ENCODE data around the gene CA12. TPM values are rescaled to one million over a fixed set of nuclear protein-coding genes. Genes with fewer than 3 reads are reported as not detected.

The CA12 gene
- polyA plus RNA-seq, 3 donors: not detected

DNA sequence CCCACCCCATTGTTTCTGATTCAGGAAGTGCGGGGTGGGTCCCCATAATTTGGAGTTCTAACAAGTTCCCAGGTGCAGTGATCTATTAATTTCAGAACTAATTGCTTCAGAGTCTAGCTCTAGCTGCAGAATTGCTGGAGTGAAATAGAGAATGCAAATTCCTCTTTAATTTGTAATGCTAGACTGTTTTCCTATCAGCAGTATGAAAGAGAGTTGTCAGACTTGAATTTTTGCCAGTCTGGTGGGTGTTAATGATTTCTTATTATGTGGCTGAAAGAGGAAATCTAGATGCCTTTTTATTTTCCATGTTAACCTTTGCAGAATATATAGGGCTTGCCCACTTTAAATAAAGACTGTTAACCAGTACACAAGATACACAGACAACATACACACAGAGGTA is 80.6 kb downstream of the CA12 start:
- WGBS (ENCODE audit: insufficient coverage): no CpG with 5 or more reads among the region's 1 CpG
- no peak overlapping the region for H3K27ac Mint-ChIP-seq
- intact Hi-C loops (cut with micrococcal nuclease): no loop called here

DNA sequence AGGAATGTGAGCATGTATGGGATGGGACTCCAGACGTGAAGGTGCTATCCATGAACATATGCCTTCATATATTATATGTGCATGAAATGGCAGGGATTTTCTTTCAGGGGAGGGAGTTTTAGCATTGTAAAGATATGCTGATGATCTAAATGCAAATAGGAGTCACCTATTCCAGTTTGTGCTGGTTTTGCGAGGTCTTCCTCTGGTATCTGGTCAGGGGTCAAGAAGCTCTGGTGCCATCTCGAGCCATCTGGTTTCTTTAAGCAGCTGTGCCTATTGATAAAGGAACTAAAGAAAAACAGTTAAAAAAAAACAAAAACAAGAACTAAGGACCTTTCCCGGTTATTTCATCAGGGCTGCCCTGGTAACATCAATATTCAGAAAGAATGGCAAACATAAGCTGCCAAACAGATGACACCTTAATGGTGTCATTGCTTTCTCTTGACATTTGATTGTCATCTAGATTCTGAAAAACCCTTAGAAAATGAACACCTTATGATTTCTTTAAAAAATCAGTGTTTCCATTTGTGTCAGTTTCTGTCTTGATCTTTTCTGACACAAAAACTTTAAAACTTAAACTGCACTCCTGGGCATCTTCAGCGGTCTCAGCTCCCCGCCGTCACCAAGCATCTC is 81.6 kb downstream of the CA12 start:
- peaks cover 0 to 4% (median 0%) of the 10 kb centered on the region in 3 donors for H3K27me3 Mint-ChIP-seq (ENCODE audit: low read depth in 3 of 3)
- Histone ChIP-seq H3K79me2 (ENCODE audit: insufficient read depth, low read length) (no peaks in the 10 kb centered on the region), H3K27me3 (ENCODE audit: control insufficient read depth in 2 of 2, insufficient read depth in 2 of 2, low read length in 2 of 2) (no peaks in the 10 kb centered on the region), H2AFZ (ENCODE audit: insufficient read depth, low read depth, low read length, poor library complexity, severe bottlenecking) (no peak overlapping the region), H3K4me1 (ENCODE audit: control insufficient read depth in 1 of 2, insufficient read depth in 2 of 2, low read length in 2 of 2) (no peaks in the 10 kb centered on the region), H3K4me2 (replicated peaks; ENCODE audit: extremely low read depth, low read length, poor library complexity, severe bottlenecking) (no peak overlapping the region), H3K9ac (ENCODE audit: insufficient read depth, low read length, poor library complexity, severe bottlenecking) (no peak overlapping the region), H3K4me3 (replicated peaks in 1 of 3; ENCODE audit: low read depth in 2 of 3, low read length in 3 of 3) (no peak overlapping the region), H3K27ac (ENCODE audit: low read depth in 1 of 2, low read length in 2 of 2) (no peak overlapping the region), H4K20me1 (ENCODE audit: insufficient read depth, low read length) (peaks cover 8% of the 10 kb centered on the region), H3K36me3 (replicated peaks in 1 of 2; ENCODE audit: control insufficient read depth in 1 of 2, insufficient read depth in 2 of 2, low read length in 2 of 2) (peaks cover 66 to 100% of the 10 kb centered on the region in 2 donors), H3K9me3 (replicated peaks in 1 of 2; ENCODE audit: control insufficient read depth in 1 of 2, insufficient read depth in 1 of 2, low read length in 2 of 2) (no peaks in the 10 kb centered on the region)
- no peak for DNase-seq
- H3K9me3 Mint-ChIP-seq: no peaks in the 10 kb centered on the region
- no peak for TF ChIP-seq CTCF (IDR thresholded peaks at IDR 0.05)
- H3K27ac Mint-ChIP-seq: no peak overlapping the region
- WGBS (ENCODE audit: insufficient coverage): 91% methylated on average over 4 of the region's 7 CpGs
- H3K4me1 Mint-ChIP-seq: no peaks in the 10 kb centered on the region
- no peak overlapping the region for H3K4me3 Mint-ChIP-seq
- peaks cover 84 to 91% of the 10 kb centered on the region in 2 donors for H3K36me3 Mint-ChIP-seq
- intact Hi-C loops (cut with micrococcal nuclease): loop anchor here in 1 of 2 donors (10.0 kb wide), 2 partner anchors 95 to 295 kb away; partner anchors contain the start of gene FBXL22

More for the DNA sequence above, 80.6 kb downstream of the CA12 start:
- Mint-ChIP-seq H3K36me3 (peaks cover 87 to 90% of the 10 kb centered on the region in 2 donors), H3K4me1 (no peaks in the 10 kb centered on the region), H3K9me3 (no peaks in the 10 kb centered on the region), H3K4me3 (no peak overlapping the region), H3K27me3 (ENCODE audit: low read depth in 3 of 3) (peaks cover 0 to 4% (median 0%) of the 10 kb centered on the region in 3 donors)
- Histone ChIP-seq H3K79me2 (ENCODE audit: insufficient read depth, low read length) (no peaks in the 10 kb centered on the region), H3K4me1 (ENCODE audit: control insufficient read depth in 1 of 2, insufficient read depth in 2 of 2, low read length in 2 of 2) (no peaks in the 10 kb centered on the region), H3K9me3 (replicated peaks in 1 of 2; ENCODE audit: control insufficient read depth in 1 of 2, insufficient read depth in 1 of 2, low read length in 2 of 2) (no peaks in the 10 kb centered on the region), H3K4me3 (replicated peaks in 1 of 3; ENCODE audit: low read depth in 2 of 3, low read length in 3 of 3) (no peak overlapping the region), H4K20me1 (ENCODE audit: insufficient read depth, low read length) (peaks cover 4% of the 10 kb centered on the region), H3K27me3 (ENCODE audit: control insufficient read depth in 2 of 2, insufficient read depth in 2 of 2, low read length in 2 of 2) (no peaks in the 10 kb centered on the region), H3K9ac (ENCODE audit: insufficient read depth, low read length, poor library complexity, severe bottlenecking) (no peak overlapping the region), H3K27ac (ENCODE audit: low read depth in 1 of 2, low read length in 2 of 2) (no peak overlapping the region), H3K4me2 (replicated peaks; ENCODE audit: extremely low read depth, low read length, poor library complexity, severe bottlenecking) (no peak overlapping the region), H2AFZ (ENCODE audit: insufficient read depth, low read depth, low read length, poor library complexity, severe bottlenecking) (no peak overlapping the region), H3K36me3 (replicated peaks in 1 of 2; ENCODE audit: control insufficient read depth in 1 of 2, insufficient read depth in 2 of 2, low read length in 2 of 2) (peaks cover 74 to 100% of the 10 kb centered on the region in 2 donors)
- no peak for DNase-seq
- no peak for TF ChIP-seq CTCF (IDR thresholded peaks at IDR 0.05)

All from CD14-positive monocyte (primary cell).